Measurements from ENCODE around the gene SLC20A1.
A peak's percentile ranks its signal among the peaks of the same experiment; 100 is the strongest.
"Not testable (repeated sequence)": the region's sequence is repeated elsewhere in the genome, so short reads cannot be mapped to it uniquely, and the experiment has no call there.

Gene SLC20A1

GRCh38 chr2:112683550-112684414, 38.0 kb downstream of the SLC20A1 start:
- no peak for DNase-seq (ENCODE audit: low read depth)

- DNase-seq (ENCODE audit: low read depth) = no peak
Observed at GRCh38 chr2:112684415-112684775, 38.7 kb downstream of the SLC20A1 start.

- no peak for DNase-seq (ENCODE audit: low read depth)
Observed at GRCh38 chr2:112685271-112685884, 39.6 kb downstream of the SLC20A1 start.

GRCh38 chr2:112686348-112687217, 40.8 kb downstream of the SLC20A1 start:
- no peak for DNase-seq (ENCODE audit: low read depth)

GRCh38 chr2:112687522-112687921, 41.8 kb downstream of the SLC20A1 start:
- DNase-seq (ENCODE audit: low read depth) = no peak

- no peak for DNase-seq (ENCODE audit: low read depth)
Observed at GRCh38 chr2:112688086-112688880, 42.5 kb downstream of the SLC20A1 start.

GRCh38 chr2:112690853-112691401, 45.2 kb downstream of the SLC20A1 start:
- peak; percentile 40 for DNase-seq (ENCODE audit: low read depth)

GRCh38 chr2:112691881-112692281, 46.1 kb downstream of the SLC20A1 start:
- no peak for DNase-seq (ENCODE audit: low read depth)

- peak; percentile 31 for DNase-seq (ENCODE audit: low read depth)
Observed at GRCh38 chr2:112692495-112692911, 46.8 kb downstream of the SLC20A1 start.

- DNase-seq (ENCODE audit: low read depth) = no peak
Observed at GRCh38 chr2:112692918-112693317, 47.2 kb downstream of the SLC20A1 start.

GRCh38 chr2:112693596-112693995, 47.9 kb downstream of the SLC20A1 start:
- DNase-seq (ENCODE audit: low read depth) = no peak

GRCh38 chr2:112694182-112694581, 48.4 kb downstream of the SLC20A1 start:
- no peak for DNase-seq (ENCODE audit: low read depth)

GRCh38 chr2:112698834-112699515, 53.2 kb downstream of the SLC20A1 start:
- no peak for DNase-seq (ENCODE audit: low read depth)

- DNase-seq (ENCODE audit: low read depth) = no peak
Observed at GRCh38 chr2:112699984-112700667, 54.4 kb downstream of the SLC20A1 start.

- no peak for DNase-seq (ENCODE audit: low read depth)
Observed at GRCh38 chr2:112701052-112701451, 55.3 kb downstream of the SLC20A1 start.

GRCh38 chr2:112703684-112704083, 57.9 kb downstream of the SLC20A1 start:
- DNase-seq (ENCODE audit: low read depth) = no peak

GRCh38 chr2:112705575-112705974, 59.8 kb downstream of the SLC20A1 start:
- no peak for DNase-seq (ENCODE audit: low read depth)

- DNase-seq (ENCODE audit: low read depth) = peak; percentile 26
Observed at GRCh38 chr2:112706170-112706664, 60.5 kb downstream of the SLC20A1 start.

- DNase-seq (ENCODE audit: low read depth) = not testable (repeated sequence)
Observed at GRCh38 chr2:112706947-112707346, 61.2 kb downstream of the SLC20A1 start.

GRCh38 chr2:112708968-112709367, 63.2 kb downstream of the SLC20A1 start:
- DNase-seq (ENCODE audit: low read depth) = no peak
